Measurements from ENCODE around the gene PLXNB2.

PLXNB2 gene

DNA sequence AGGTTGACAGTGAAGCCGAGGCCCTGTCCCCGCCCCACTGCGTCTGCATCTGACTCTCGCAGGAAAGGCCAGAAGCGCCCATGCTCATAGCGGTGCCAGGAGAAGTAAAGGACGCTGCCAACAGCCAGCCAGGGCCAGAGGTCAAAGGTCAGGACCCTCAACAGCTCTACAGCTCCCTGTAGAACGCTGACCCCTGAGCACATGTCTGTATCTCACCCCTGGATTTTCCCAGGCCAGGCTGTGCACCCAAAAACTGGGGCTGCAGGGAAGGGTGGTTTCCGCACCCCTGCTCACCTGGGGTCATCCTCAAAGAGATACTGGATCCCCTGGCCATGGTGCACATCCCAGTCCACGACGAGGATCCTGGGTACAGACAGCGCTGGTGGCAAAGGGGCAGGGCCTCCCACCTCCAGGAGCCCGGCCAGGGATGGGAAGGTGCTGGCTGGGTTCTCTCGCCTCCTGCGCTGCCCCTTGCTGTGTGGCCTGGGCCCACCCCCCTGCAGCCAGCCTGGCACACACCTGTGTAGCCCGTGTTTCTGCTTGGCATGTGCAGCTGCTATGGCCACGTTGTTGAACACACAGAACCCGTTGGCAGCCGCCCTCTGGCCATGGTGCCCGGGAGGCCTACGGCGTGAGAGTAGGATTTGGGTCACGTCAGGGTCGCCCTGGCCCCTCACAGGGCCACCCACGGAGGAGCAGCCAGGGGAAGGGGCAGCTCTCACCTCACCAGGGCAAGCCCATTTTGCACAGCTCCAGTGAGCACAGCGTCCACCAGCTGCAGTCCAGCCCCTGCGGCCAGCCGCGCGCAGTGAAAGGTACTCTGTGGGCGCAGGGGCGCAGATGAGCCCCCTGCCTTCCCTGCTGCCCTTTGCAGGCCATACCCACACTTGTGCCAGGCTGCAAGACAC, 57.9 kb downstream of the PLXNB2 start:
- FAIRE-seq, result no peak

- no peak for FAIRE-seq
Observed at GRCh38 chr22:50248196-50249081, 59.0 kb downstream of the PLXNB2 start.

- FAIRE-seq, result no peak
Observed at GRCh38 chr22:50247748-50248147, 59.7 kb downstream of the PLXNB2 start.

DNA sequence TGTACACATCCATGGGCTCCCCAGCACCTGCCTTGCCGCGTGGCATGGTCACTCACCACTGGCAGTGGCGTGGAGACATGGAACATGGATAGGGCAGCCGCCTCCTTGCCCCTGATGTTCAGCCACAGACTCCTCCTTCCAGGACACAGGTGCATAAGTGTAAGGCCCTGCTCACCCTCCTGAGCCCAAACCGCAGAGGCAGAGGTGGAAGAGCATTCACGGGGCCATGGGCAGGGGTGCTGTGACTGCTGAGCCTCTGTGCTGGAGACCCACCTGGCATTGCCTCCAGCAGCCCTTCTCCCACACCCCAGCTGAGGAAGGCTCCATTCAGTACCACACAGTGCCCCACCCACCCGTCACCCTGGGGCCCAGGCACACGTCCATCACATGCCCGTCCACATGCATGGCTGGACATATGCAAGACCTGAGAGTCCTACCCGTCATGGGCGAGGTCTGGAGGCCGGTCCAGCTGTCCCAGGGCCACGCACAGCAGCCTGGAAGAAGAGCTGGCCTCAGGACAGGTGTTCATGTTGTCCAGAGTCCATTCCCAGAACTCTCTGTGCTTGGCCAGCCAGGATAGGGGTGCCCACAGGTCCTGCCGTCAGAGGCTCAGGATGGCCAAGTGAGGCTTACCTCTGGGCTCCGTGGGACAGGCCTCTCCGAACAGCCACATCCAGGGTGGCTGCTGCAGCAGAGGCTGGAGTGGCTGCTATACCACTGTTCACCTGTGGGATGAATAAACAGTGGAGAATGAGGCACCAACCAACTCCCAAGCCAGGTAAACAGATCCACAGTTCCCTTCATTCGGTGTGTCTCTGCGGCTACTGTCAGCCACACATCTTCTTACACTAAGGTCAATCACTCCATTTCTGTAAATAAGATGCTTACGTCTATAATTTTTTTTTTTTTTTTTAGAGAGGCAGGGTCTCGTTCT, 60.9 kb downstream of the PLXNB2 start:
- no peak for FAIRE-seq

- FAIRE-seq, result no peak
Observed at GRCh38 chr22:50245214-50246072, 62.0 kb downstream of the PLXNB2 start.

- FAIRE-seq, result no peak
Observed at GRCh38 chr22:50244420-50245213, 62.8 kb downstream of the PLXNB2 start, which contains the start of gene TUBGCP6. Gene TUBGCP6 (minus strand): TSS chr22:50245023. CDS start chr22:50244459, 564 bp downstream.

DNA sequence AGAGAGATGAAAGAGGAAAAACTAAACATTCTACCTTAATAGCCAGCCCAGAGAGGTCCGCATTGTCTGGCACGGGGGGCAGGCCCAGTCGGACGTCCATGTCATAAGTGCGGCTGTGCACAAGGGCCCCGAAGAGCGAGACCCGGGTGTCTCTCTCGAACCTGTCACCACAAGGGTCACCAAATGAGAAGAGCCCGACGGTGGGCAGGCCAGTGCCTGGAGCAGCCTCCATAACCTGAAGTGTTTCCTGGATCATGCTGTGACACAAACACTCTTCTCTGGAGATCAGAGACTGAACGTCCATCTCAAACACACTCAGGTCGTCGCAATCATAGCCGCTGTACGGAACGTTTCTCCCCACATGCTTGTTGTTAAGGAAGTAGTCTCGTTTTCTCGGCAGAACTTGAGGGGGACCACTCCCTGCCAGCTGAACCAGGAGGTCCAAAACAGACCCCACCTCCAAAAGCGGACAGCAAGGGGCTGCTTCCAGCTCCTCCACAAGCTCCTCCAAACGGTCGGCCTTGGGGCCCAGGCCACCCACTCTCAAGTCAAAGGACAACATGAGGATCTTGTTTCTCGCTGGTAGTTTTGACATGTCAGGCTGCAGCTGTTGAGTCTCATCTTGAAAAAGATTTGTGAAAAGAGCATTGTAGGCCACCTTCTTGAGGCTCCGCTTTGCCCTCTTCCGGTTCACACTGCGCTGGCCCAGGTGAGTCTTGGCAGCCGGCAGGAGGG, 63.6 kb downstream of the PLXNB2 start:
- no peak for FAIRE-seq

DNA sequence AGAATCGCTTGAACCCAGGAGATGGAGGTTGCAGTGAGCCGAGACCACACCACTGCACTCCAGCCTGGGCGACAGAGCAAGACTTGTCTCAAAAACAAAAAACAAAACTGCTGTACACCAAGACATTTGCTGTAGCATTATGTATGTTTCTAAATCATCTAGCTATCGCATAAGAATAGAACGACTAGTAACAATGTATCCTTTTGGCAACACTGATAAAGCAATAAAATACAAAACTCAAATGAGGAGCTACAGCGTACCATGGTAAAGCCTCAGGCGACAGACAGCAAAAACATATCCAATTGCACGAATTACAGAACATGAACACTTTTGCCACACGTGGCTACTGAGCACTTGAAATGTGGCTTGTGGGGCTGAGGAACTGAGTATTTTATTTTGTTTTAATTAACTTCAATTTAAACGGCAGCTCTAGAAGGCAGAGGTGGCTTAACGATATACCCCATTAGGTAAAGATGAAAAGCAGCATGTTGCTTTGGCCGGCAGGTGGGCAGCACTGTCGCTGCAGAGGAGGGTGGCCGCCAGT, 65.0 kb downstream of the PLXNB2 start:
- no peak for FAIRE-seq

DNA sequence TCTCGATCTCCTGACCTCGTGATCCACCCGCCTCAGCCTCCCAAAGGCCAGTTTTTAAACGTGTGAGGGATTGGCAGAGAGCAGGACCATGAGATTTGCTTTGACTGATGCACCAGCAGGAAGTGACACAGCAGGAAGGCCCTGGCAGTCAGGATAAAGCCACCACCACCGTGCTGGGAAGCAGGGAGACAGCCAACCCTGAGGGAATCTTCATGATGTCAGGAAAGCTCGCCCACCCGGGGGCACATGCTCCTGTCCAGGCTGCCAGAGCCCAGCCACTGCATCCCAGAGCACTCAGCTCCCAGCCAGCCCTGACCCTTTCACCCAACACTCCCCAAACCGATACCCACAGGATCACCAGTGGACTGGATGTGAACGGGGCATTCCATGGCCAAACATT, 68.7 kb downstream of the PLXNB2 start:
- FAIRE-seq, result no peak

GRCh38 chr22:50236731-50237409, 70.6 kb downstream of the PLXNB2 start:
- no peak for FAIRE-seq

- FAIRE-seq, result no peak
Observed at GRCh38 chr22:50233223-50233622, 74.2 kb downstream of the PLXNB2 start.

DNA sequence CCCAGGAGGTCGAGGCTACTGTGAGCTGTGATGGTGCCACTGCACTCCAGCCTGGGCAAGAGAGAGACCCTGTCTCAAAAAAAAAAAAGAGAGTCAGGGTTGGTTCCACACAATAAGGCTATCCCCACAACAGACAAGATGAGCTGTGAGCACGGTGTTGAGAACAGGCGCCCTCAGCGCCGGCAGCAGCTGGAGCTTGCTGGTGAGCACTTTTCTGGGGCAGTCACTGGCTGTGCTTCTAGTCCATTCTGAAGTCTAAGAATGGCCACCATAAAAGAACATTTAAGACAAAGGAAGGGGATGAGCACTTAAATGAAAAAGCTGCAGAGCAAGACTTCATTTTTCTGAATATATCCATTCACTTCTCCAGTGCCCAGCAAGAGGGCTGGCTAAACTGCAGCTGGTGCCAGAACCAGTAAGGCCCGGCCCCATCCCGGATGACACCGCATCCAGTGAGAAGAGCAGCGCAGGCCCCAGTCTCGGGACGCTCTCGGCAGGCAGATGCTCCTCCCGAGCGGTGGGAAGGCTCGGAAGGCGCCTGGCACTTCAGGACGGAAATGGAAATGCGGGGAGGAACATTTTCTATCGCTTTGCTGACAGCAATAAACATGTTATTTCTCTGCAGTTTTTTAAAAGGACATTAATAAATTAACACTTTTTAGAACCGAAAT, 74.8 kb downstream of the PLXNB2 start:
- FAIRE-seq, result no peak

DNA sequence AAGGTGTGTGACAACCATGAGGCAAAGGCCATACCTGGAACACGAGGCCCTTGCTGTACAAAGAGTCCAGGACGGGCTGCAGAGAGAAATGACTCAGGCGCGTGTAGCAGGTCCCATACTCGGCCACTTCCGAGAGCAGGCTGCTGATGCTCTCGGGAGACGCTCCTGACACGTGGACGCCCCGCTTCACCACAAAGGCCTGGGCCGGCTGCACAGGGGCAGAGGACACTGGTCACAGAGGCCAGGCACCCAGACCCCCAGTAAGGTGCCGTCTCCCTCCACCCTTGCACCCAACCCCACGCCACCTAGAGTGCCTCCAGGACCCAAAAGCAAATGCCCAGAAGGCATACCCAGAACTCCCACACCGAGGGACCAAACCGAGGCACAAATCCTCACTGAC, 78.1 kb downstream of the PLXNB2 start:
- FAIRE-seq, result no peak

- FAIRE-seq, result no peak
Observed at GRCh38 chr22:50228366-50228765, 79.1 kb downstream of the PLXNB2 start.

GRCh38 chr22:50227579-50228215, 79.7 kb downstream of the PLXNB2 start:
- no peak for FAIRE-seq

DNA sequence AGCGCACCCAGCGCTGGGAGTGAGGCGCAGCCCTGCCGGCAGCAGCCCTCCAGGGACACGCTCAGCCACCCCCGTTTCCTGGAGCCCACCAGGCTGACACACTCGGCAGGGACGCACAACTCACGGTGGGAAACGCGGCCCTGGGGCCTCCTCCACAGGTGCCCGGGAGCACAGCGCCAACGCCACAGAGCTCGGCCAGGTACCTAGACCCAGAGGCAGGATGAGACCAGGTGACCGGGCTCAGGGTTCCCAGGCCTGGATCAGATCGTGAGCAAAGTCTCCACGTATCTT, 80.6 kb downstream of the PLXNB2 start:
- FAIRE-seq, result no peak

DNA sequence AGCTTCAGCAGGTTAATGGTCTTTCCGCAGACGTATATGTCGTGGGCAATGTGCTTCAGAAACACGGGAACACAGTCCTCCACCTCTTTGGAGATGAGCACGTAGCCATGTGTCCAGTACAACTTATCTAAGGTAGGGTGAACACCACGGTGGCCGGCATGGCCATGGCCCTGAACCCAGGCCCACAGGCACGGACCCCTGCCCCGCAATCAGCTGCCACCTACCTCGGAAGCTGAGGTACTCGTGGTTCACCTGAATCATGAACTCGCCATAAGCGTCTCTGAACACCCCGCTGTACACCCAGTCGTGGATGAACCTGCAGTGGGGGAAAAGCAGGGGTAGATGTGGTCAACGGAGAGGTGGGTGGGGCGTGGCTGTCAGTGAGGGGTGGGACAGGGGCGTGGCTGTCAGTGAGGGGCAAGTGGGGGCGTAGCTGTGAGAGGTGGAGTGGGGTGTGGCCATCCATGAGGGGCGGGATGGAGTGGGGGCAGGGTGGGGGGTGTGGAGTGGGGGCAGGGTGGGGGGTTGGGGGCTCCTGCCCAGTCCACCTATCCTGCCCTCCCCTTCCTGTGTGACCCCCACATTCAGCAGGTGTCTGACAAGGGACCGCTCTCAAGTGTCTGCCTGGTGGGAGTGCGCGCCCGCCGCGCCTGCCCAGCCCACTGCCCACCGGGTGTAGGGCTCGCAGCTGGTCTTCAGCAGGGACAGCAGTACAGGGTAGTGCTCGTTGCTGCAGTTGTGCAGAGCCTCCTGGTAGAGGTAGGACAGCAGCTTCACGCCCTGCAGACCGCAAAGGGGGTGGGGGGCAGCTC, 81.2 kb downstream of the PLXNB2 start:
- no peak for FAIRE-seq
